Right lobe of liver (tissue), 4 donors: ENCODE measurements around the gene SIGLEC5.

Source experiments
- POLR2A ChIP-seq: fragments of 450-650 bp; IDR thresholded peaks from one replicate; pipeline ENCODE4 v1.6.1; 2017; ENCODE audit warnings: antibody characterized with exemption, mild to moderate bottlenecking
- TF ChIP-seq, protein P1 (sequence below), 4 donors: fragments of 200-600 bp in 3 of 4; fragments of 450-650 bp in 1 of 4; IDR thresholded peaks; one replicate each; pipeline versions ENCODE4 v1.5.1 to v1.8.0; 2016 to 2022; ENCODE audit warnings: antibody characterized with exemption in 4 of 4, mild to moderate bottlenecking in 2 of 4
- donor health status: DM: no; HTN: no; CAD: no.
- donor health status: DM: no; HTN: no; CAD: no.
- donor health status: DM: no; HTN: yes; CAD: no.

- no peak for TF ChIP-seq POLR2A
- TF ChIP-seq, protein P1, sequence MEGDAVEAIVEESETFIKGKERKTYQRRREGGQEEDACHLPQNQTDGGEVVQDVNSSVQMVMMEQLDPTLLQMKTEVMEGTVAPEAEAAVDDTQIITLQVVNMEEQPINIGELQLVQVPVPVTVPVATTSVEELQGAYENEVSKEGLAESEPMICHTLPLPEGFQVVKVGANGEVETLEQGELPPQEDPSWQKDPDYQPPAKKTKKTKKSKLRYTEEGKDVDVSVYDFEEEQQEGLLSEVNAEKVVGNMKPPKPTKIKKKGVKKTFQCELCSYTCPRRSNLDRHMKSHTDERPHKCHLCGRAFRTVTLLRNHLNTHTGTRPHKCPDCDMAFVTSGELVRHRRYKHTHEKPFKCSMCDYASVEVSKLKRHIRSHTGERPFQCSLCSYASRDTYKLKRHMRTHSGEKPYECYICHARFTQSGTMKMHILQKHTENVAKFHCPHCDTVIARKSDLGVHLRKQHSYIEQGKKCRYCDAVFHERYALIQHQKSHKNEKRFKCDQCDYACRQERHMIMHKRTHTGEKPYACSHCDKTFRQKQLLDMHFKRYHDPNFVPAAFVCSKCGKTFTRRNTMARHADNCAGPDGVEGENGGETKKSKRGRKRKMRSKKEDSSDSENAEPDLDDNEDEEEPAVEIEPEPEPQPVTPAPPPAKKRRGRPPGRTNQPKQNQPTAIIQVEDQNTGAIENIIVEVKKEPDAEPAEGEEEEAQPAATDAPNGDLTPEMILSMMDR (IDR thresholded peaks at IDR 0.05): no peak
These were observed 63.6 kb downstream of the SIGLEC5 start for GRCh38 chr19:51566489-51567100.
